Neural crest cell (in vitro differentiated cells): Measurements from ENCODE around the gene SPC24. TPM values are rescaled to one million over a fixed set of nuclear protein-coding genes. Genes with fewer than 3 reads are reported as not detected.
A peak's percentile ranks its signal among the peaks of the same experiment; 100 is the strongest.
"Not testable (repeated sequence)": the region's sequence is repeated elsewhere in the genome, so short reads cannot be mapped to it uniquely, and the experiment has no call there.

Experiments
- DNase-seq: peaks from one replicate; pipeline ENCODE4 v3.0.0; 2021; ENCODE audit warnings: low read depth, mixed read lengths, low spot score
- H3K27ac Mint-ChIP-seq: one replicate; pipeline ENCODE4 v1.8.0; 2021; ENCODE audit warnings: mild to moderate bottlenecking, mixed read lengths; ENCODE audit not compliant: unreplicated experiment
- H3K27me3 Mint-ChIP-seq: 2 replicates; pipeline ENCODE4 v1.8.0; 2021; ENCODE audit warnings: low read depth, mild to moderate bottlenecking, mixed read lengths
- H3K36me3 Mint-ChIP-seq: 2 replicates; pipeline ENCODE4 v1.8.0; 2021; ENCODE audit warnings: low read depth, mild to moderate bottlenecking, mixed read lengths
- H3K4me1 Mint-ChIP-seq: 2 replicates; pipeline ENCODE4 v1.8.0; 2021; ENCODE audit warnings: mixed read lengths
- H3K4me3 Mint-ChIP-seq: one replicate; pipeline ENCODE4 v1.8.0; 2021; ENCODE audit warnings: mild to moderate bottlenecking, mixed read lengths
- H3K9me3 Mint-ChIP-seq: 2 replicates; pipeline ENCODE4 v1.8.0; 2021; ENCODE audit warnings: mixed read lengths
- total RNA-seq: library from RNA; stranded (reverse); gene quantifications from 2 replicates; pipeline ENCODE4 v1.2.1, GENCODE V29; 2021
- TF ChIP-seq, protein P1 (sequence below): fragments of 200-600 bp; sonication (generic); conservative IDR thresholded peaks from 2 replicates; pipeline ENCODE4 v1.5.0; 2021; ENCODE audit warnings: antibody characterized with exemption, mild to moderate bottlenecking

The SPC24 gene
- total RNA-seq, 1 donor from 2014 or later = 67.0 TPM

DNA sequence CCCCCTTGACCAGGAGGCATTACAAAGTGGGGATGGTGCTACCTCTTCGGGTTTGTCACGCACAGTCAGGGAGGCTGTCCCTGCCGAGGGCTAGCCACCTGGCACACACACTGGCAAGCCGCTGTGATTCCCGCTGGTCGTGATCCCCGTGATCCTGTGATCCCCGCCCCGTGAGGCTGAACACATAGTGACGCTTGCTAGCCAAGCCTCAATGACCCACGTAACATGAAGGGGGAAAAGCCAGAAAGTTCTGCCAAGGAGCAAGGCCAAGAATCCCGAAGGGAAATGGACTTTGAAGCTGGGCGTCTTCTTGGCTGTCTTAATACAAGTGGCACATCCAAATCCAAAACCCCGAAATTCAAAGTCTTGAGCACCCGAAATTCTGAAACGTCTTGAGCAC, 52.6 kb downstream of the SPC24 start:
- no peaks in the 10 kb centered on the region for H3K9me3 Mint-ChIP-seq
- H3K4me3 Mint-ChIP-seq = no peak overlapping the region
- TF ChIP-seq, protein P1, sequence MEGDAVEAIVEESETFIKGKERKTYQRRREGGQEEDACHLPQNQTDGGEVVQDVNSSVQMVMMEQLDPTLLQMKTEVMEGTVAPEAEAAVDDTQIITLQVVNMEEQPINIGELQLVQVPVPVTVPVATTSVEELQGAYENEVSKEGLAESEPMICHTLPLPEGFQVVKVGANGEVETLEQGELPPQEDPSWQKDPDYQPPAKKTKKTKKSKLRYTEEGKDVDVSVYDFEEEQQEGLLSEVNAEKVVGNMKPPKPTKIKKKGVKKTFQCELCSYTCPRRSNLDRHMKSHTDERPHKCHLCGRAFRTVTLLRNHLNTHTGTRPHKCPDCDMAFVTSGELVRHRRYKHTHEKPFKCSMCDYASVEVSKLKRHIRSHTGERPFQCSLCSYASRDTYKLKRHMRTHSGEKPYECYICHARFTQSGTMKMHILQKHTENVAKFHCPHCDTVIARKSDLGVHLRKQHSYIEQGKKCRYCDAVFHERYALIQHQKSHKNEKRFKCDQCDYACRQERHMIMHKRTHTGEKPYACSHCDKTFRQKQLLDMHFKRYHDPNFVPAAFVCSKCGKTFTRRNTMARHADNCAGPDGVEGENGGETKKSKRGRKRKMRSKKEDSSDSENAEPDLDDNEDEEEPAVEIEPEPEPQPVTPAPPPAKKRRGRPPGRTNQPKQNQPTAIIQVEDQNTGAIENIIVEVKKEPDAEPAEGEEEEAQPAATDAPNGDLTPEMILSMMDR = no peak
- no peak for DNase-seq
- H3K36me3 Mint-ChIP-seq = peaks cover 26% of the 10 kb centered on the region
- peaks cover 6% of the 10 kb centered on the region for H3K4me1 Mint-ChIP-seq
- no peak overlapping the region for H3K27ac Mint-ChIP-seq
- H3K27me3 Mint-ChIP-seq = no peaks in the 10 kb centered on the region

DNA sequence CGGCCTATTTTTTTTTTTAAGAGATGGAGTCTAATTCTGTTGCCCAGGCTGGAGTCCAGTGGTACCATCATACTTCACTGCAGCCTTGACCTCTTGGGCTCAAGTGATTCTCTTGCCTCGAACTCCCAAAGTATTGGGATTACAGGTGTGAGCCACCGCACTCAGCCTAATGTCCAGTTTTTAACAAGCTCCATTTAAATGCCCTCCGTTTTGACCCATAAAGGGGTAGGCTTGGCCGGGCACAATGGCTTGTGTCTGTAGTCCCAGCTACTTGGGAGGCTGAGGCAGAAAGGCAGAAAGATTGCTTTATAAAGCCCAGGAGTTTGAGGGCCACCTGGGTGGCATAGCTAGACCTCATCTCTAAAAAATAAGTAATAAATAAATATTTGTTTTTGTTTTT, 54.5 kb downstream of the SPC24 start:
- Mint-ChIP-seq H3K27ac (no peak overlapping the region), H3K36me3 (peaks cover 26% of the 10 kb centered on the region), H3K4me3 (no peak overlapping the region), H3K4me1 (peaks cover 11% of the 10 kb centered on the region), H3K27me3 (no peaks in the 10 kb centered on the region), H3K9me3 (no peaks in the 10 kb centered on the region)
- DNase-seq = no peak
- TF ChIP-seq, protein P1 = no peak

DNA sequence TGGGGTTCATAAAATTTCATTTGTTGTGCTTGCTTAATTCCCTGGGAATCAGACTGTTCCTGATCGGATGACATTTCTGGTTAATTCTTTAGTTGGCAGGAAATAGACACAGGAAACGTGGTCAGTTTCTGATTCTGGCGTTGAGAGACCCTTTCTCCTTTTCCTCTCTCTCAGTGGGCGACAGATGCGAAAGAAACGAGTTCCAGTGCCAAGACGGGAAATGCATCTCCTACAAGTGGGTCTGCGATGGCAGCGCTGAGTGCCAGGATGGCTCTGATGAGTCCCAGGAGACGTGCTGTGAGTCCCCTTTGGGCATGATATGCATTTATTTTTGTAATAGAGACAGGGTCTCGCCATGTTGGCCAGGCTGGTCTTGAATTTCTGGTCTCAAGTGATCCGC, 55.5 kb downstream of the SPC24 start:
- H3K9me3 Mint-ChIP-seq = no peaks in the 10 kb centered on the region
- no peaks in the 10 kb centered on the region for H3K27me3 Mint-ChIP-seq
- DNase-seq = no peak
- H3K27ac Mint-ChIP-seq = peak overlapping the region; percentile 72
- H3K4me1 Mint-ChIP-seq = peaks cover 13% of the 10 kb centered on the region
- peak overlapping the region; percentile 41 for H3K4me3 Mint-ChIP-seq
- TF ChIP-seq, protein P1 = no peak
- H3K36me3 Mint-ChIP-seq = peaks cover 31% of the 10 kb centered on the region

DNA sequence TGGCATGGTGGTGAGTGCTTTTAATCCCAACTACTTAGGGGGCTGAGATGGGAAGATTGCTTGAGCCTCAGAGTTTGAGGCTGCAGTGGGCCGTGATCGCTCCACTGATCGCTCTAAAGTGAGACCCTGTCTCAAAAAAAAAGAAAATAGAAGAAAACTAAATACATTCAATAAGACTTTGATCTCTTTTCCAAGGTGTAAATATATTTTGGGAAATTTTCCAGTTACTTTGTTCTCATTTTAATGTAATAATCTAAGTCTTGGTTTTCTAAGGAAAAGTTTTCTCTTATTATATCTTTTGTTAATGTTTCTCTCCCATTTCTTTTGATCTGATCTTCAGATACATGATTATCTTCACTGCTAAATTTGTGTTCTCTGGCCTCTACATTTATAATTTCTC, 56.7 kb downstream of the SPC24 start:
- TF ChIP-seq, protein P1 = no peak
- Mint-ChIP-seq H3K4me3 (no peak overlapping the region), H3K9me3 (no peaks in the 10 kb centered on the region), H3K36me3 (peaks cover 33% of the 10 kb centered on the region), H3K4me1 (peaks cover 20% of the 10 kb centered on the region), H3K27me3 (no peaks in the 10 kb centered on the region), H3K27ac (peak overlapping the region; percentile 37)
- DNase-seq = no peak

DNA sequence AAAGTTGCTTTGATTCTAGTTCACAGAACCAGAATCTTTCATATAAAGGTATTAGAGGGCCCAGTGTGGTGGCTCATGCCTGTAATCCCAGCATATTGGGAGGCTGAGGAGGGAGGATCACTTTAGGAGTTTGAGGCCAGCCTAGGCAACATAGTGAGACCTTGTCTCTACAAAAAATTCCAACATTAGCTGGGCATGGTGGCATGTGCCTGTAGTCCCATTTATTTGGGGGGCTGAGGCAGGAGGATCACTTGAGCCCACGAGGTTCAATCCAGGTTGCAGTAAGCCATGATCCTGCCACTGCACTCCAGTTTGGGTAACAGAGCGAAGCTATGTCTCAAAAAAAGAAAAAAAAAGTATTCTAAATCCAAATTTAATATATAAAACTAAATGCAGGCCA, 57.3 kb downstream of the SPC24 start:
- no peak for DNase-seq
- no peaks in the 10 kb centered on the region for H3K27me3 Mint-ChIP-seq
- TF ChIP-seq, protein P1 = no peak
- H3K36me3 Mint-ChIP-seq = peaks cover 33% of the 10 kb centered on the region
- H3K4me3 Mint-ChIP-seq = no peak overlapping the region
- no peak overlapping the region for H3K27ac Mint-ChIP-seq
- H3K4me1 Mint-ChIP-seq = peaks cover 20% of the 10 kb centered on the region
- no peaks in the 10 kb centered on the region for H3K9me3 Mint-ChIP-seq

DNA sequence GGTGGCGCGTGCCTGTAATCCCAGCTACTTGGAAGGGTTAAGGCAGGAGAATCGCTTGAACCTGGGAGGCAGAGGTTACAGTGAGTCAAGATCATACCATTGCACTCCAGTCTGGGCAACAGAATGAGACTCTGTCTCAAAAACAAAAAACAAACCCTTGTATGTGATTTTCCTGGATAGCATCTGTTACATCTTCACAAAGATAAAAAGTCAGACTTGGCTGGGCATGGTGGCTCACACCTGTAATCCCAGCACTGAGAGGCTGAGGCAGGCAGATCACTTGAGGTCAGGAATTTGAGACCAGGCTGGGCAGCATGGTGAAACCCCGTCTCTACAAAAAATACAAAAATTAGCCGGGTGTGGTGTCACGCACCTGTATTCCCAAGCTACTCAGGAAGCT, 58.2 kb downstream of the SPC24 start:
- Mint-ChIP-seq H3K36me3 (peaks cover 25% of the 10 kb centered on the region), H3K4me1 (peaks cover 24% of the 10 kb centered on the region)
- not testable (repeated sequence) for H3K9me3 Mint-ChIP-seq, H3K27ac Mint-ChIP-seq, DNase-seq, H3K27me3 Mint-ChIP-seq, H3K4me3 Mint-ChIP-seq
